Esophagus squamous epithelium (tissue), 4 donors: ENCODE measurements around the gene MTCH2.

ENCODE experiments used
- CTCF ChIP-seq, 6 experiments: fragments of 450-650 bp in 4 of 6; fragments of 200-600 bp in 2 of 6; sonication (generic) in 2 of 6; IDR thresholded peaks; one replicate each; pipeline ENCODE4 v1.5.1; 2016 to 2019; ENCODE audit warnings: antibody characterized with exemption in 6 of 6, mild to moderate bottlenecking in 4 of 6, moderate library complexity in 4 of 6
- POLR2A ChIP-seq, 4 donors: fragments of 450-650 bp; IDR thresholded peaks; one replicate each; pipeline ENCODE4 v1.6.1; 2017; ENCODE audit warnings: antibody characterized with exemption in 4 of 4, mild to moderate bottlenecking in 4 of 4, moderate library complexity in 3 of 4

GRCh38 chr11:47583844-47584243, 58.5 kb downstream of the MTCH2 start:
- TF ChIP-seq POLR2A (IDR thresholded peaks at IDR 0.05) = no peak
- TF ChIP-seq CTCF (IDR thresholded peaks at IDR 0.05) = no peak
